Peyer's patch (tissue), 4 donors: ENCODE results near the gene DPY19L3. TPM values are rescaled to one million over a fixed set of nuclear protein-coding genes. Genes with fewer than 3 reads are reported as not detected.

ENCODE experiments used
- DNase-seq, 3 donors: peaks; one replicate each; pipeline ENCODE4 v3.0.0-alpha.2; 2017 to 2019
- H3K27ac ChIP-seq, 4 donors: fragments of 200-600 bp; sonication (generic); one replicate each; pipeline ENCODE4 v1.5.1; 2016 to 2019
- H3K27me3 ChIP-seq, 2 donors: fragments of 200-600 bp; sonication (generic); one replicate each; pipeline ENCODE4 v1.5.1; 2019
- H3K36me3 ChIP-seq, 3 donors: fragments of 200-600 bp; sonication (generic); one replicate each; pipeline ENCODE4 v1.5.1; 2016 to 2019
- H3K4me1 ChIP-seq, 4 donors: fragments of 200-600 bp; sonication (generic); one replicate each; pipeline ENCODE4 v1.5.1; 2016 to 2019
- H3K4me3 ChIP-seq, 4 donors: fragments of 200-600 bp; sonication (generic); 1 replicate in 3 of 4; 2 replicates in 1 of 4; pipeline ENCODE4 v1.5.1; 2016 to 2019; ENCODE audit warnings: mild to moderate bottlenecking in 1 of 4
- H3K9me3 ChIP-seq, 4 donors: fragments of 200-600 bp; sonication (generic); one replicate each; pipeline ENCODE4 v1.5.1; 2016 to 2019; ENCODE audit warnings: mild to moderate bottlenecking in 1 of 4
- POLR2A ChIP-seq, 2 donors: fragments of 450-650 bp; IDR thresholded peaks; one replicate each; pipeline ENCODE4 v1.5.1; 2017; ENCODE audit warnings: antibody characterized with exemption in 2 of 2, mild to moderate bottlenecking in 2 of 2, moderate library complexity in 2 of 2
- total RNA-seq, 4 donors: library from RNA; depleted of rRNA; stranded (reverse); fragments of >200 nt; gene quantifications; one replicate each; pipeline ENCODE4 v1.1.0, GENCODE V29; 2016
- TF ChIP-seq, protein P1 (sequence below), 6 experiments: fragments of 450-650 bp in 4 of 6; fragments of 200-600 bp in 2 of 6; sonication (generic) in 1 of 6; IDR thresholded peaks; one replicate each; pipeline ENCODE4 v1.5.1; 2017 to 2019; ENCODE audit warnings: antibody characterized with exemption in 6 of 6, mild to moderate bottlenecking in 3 of 6, moderate library complexity in 1 of 6

DPY19L3 gene
- total RNA-seq, 4 donors from 2014 or later, result 18.2 to 49.5 (median 42.4) TPM

DNA sequence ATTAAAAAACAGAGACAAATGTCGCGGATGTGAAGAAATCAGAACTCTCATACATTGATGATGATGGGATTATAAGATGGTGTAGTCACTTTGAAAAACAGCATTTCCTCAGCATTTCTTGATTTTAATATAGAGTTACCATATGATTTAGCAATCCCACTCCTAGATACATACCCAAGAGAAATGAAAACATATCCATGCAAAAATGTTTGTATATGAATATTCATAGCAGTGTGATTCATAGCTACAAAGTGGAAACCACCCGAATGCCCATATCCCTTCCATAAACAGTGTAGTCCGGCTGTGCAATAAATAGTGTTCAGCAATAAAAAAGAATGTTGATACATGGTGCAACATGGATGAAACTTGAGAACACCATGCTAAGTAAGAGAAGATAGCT is 44.6 kb downstream of the DPY19L3 start:
- no peaks in the 10 kb centered on the region for H3K9me3 ChIP-seq
- peaks cover 0 to 5% (median 0%) of the 10 kb centered on the region in 3 donors for H3K36me3 ChIP-seq
- H3K4me3 ChIP-seq, result no peak overlapping the region
- no peaks in the 10 kb centered on the region for H3K27me3 ChIP-seq
- no peak for DNase-seq
- H3K4me1 ChIP-seq, result no peaks in the 10 kb centered on the region
- TF ChIP-seq, protein P1, sequence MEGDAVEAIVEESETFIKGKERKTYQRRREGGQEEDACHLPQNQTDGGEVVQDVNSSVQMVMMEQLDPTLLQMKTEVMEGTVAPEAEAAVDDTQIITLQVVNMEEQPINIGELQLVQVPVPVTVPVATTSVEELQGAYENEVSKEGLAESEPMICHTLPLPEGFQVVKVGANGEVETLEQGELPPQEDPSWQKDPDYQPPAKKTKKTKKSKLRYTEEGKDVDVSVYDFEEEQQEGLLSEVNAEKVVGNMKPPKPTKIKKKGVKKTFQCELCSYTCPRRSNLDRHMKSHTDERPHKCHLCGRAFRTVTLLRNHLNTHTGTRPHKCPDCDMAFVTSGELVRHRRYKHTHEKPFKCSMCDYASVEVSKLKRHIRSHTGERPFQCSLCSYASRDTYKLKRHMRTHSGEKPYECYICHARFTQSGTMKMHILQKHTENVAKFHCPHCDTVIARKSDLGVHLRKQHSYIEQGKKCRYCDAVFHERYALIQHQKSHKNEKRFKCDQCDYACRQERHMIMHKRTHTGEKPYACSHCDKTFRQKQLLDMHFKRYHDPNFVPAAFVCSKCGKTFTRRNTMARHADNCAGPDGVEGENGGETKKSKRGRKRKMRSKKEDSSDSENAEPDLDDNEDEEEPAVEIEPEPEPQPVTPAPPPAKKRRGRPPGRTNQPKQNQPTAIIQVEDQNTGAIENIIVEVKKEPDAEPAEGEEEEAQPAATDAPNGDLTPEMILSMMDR (IDR thresholded peaks at IDR 0.05), result no peak
- no peak for TF ChIP-seq POLR2A (IDR thresholded peaks at IDR 0.05)
- H3K27ac ChIP-seq, result no peak overlapping the region

DNA sequence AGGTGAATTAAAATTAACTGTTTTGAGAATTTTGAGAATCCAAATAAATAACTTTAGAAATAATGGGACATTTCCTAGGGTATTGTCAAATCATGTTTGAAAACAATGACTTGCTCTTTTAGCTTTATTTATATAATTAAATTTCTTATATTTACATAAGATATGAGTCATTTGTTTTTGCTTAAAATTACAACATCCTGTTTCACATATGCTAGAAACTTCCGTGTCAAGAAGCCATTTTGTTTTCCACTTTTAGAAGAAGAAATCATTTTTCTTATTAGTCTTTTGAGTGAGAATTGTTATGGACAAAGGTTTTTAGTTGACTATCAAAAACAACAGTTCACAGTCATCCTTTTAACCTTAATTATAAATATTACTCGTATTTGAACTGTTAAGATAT is 48.2 kb downstream of the DPY19L3 start:
- no peak for TF ChIP-seq POLR2A (IDR thresholded peaks at IDR 0.05)
- TF ChIP-seq, protein P1 (IDR thresholded peaks at IDR 0.05), result no peak
- no peak for DNase-seq
- peaks cover 0 to 13% (median 0%) of the 10 kb centered on the region in 3 donors for H3K36me3 ChIP-seq
- no peaks in the 10 kb centered on the region for H3K27me3 ChIP-seq
- H3K4me1 ChIP-seq, result no peaks in the 10 kb centered on the region
- no peak overlapping the region for H3K27ac ChIP-seq
- H3K9me3 ChIP-seq, result no peaks in the 10 kb centered on the region
- H3K4me3 ChIP-seq, result no peak overlapping the region

DNA sequence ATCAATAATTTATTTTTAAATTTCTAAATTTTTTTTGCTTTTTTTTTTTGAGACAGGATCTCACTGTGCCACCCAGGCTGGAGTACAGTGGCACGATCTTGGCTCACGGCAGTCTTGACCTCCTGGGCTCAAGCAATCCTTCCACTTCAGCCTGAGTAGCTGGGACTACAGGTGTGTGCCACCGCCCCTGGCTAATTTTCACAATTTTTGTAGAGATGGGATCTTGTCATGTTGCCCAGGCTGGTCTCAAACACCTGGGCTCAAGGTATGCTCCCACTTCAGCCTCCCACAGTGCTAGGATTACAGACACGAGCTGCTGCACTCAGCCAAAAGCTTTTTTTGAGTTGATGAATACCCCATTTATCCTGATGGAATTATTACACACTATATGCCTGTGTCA is 50.8 kb downstream of the DPY19L3 start:
- Histone ChIP-seq H3K4me3 (no peak overlapping the region), H3K36me3 (peaks cover 0 to 13% (median 0%) of the 10 kb centered on the region in 3 donors), H3K9me3 (no peaks in the 10 kb centered on the region), H3K27me3 (no peaks in the 10 kb centered on the region), H3K27ac (no peak overlapping the region), H3K4me1 (no peaks in the 10 kb centered on the region)
- TF ChIP-seq, protein P1 (IDR thresholded peaks at IDR 0.05), result no peak
- TF ChIP-seq POLR2A (IDR thresholded peaks at IDR 0.05), result no peak
- DNase-seq, result no peak

DNA sequence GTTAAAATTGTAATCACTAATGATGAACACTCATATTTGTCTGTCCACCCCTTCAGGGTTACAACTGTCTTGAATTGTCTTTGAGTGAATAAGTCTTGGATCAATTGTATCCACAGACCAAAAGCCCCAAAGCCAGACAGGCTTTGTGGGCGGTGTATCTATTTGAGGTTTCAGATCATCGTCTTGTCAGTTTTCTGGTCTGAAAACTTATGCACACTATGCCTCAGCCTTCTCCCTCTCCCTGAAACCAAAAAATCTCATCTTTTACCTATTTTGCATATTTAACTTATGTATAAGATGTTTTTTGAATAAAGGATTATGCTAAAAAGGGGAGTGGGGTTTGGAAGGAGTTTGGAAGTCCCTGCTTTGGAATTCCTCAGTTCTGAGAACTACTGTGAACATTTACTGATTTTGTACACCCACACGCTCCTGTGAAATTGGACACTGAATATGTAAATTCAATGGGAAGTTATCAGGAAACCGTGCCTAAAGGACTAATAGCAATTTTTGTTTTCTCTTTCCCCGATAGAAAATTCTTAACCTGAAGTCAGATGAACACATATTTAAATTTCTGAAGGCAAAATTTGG is 52.1 kb downstream of the DPY19L3 start:
- H3K27me3 ChIP-seq, result no peaks in the 10 kb centered on the region
- no peaks in the 10 kb centered on the region for H3K9me3 ChIP-seq
- no peak overlapping the region for H3K4me3 ChIP-seq
- TF ChIP-seq, protein P1 (IDR thresholded peaks at IDR 0.05), result no peak
- TF ChIP-seq POLR2A (IDR thresholded peaks at IDR 0.05), result no peak
- H3K36me3 ChIP-seq, result peaks cover 0 to 8% (median 0%) of the 10 kb centered on the region in 3 donors
- no peaks in the 10 kb centered on the region for H3K4me1 ChIP-seq
- no peak for DNase-seq
- no peak overlapping the region for H3K27ac ChIP-seq

DNA sequence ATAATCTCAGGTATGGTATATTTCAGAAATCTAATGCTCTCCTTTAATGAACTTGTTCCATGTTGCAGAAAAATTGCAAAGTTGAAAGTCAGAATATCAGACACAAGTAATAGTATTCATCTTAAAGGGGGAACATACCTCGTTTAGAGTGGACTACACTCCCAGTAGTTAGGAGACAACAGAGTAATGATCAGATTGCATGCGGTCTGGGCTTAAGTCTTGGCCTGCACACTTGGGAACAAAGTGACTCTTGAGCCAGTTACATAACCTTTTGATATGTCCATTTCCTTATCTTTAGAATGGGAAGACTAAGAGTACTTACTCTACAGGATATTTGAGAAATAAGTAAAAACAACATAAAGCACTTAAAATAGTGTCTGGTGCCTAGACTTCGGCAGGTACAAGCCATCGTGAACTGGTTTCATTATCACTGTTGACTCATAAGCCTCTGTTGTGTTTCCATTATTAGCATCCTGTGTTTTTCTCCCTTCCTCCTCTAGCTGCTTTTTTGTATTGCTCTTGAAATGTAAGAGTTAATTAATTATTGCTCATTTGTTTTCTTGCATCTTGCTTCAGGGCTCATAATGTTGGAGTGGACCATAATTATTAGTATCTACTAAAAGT is 53.0 kb downstream of the DPY19L3 start:
- H3K27ac ChIP-seq, result peak overlapping the region in 1 of 4 donors; percentile 57

More for the DNA sequence above, 53.0 kb downstream of the DPY19L3 start:
- Histone ChIP-seq H3K9me3 (no peaks in the 10 kb centered on the region), H3K36me3 (peaks cover 0 to 8% (median 0%) of the 10 kb centered on the region in 3 donors), H3K4me3 (no peak overlapping the region), H3K27me3 (no peaks in the 10 kb centered on the region), H3K4me1 (no peaks in the 10 kb centered on the region)
- DNase-seq, result no peak
- TF ChIP-seq, protein P1 (IDR thresholded peaks at IDR 0.05), result no peak
- no peak for TF ChIP-seq POLR2A (IDR thresholded peaks at IDR 0.05)
